H1 (cell line): ENCODE measurements around the gene ZNF414. TPM values are rescaled to one million over a fixed set of nuclear protein-coding genes. Genes with fewer than 3 reads are reported as not detected.

Source experiments
- CTCF ChIA-PET: fragments of 300-600 bp; sonication (Branson Sonifier 250); formaldehyde crosslinking; loops from one replicate; lab custom pipeline; 2021; ENCODE audit not compliant: partially characterized antibody; lab: Charles Lee
- POLR2A ChIA-PET: fragments of 300-600 bp; sonication (Branson Sonifier 250); formaldehyde crosslinking; loops from one replicate; lab custom pipeline; 2021; ENCODE audit warnings: inconsistent platforms; ENCODE audit not compliant: partially characterized antibody; lab: Charles Lee
- DNase-seq, 2 experiments: peaks; one replicate each; pipeline versions ENCODE4 v3.0.0 to v3.0.0-alpha.2; 2010 to 2022; ENCODE audit warnings: low spot score in 2 of 2, low read depth in 1 of 2, mixed read lengths in 1 of 2
- FAIRE-seq: peaks from 2 replicates; lab custom pipeline; 2011; peaks lifted over from hg19 to GRCh38; lab: Jason Lieb, UNC
- H2AFZ ChIP-seq: 2 replicates; pipeline ENCODE4 v1.8.1; 2012; ENCODE audit warnings: low read length, inconsistent platforms
- H2AK5ac ChIP-seq: 2 replicates; pipeline ENCODE4 v1.6.1; 2013; ENCODE audit warnings: low read depth, low read length
- H2BK120ac ChIP-seq: replicated peaks from 2 replicates; pipeline ENCODE3; 2013; ENCODE audit warnings: low read depth, low read length, inconsistent platforms
- H2BK12ac ChIP-seq: 2 replicates; pipeline ENCODE4 v1.6.1; 2013; ENCODE audit warnings: low read depth, low read length
- H2BK15ac ChIP-seq: 2 replicates; pipeline ENCODE4 v1.6.1; 2013; ENCODE audit warnings: low read length
- H2BK20ac ChIP-seq: 2 replicates; pipeline ENCODE4 v1.6.1; 2013; ENCODE audit warnings: low read length
- H2BK5ac ChIP-seq: 2 replicates; pipeline ENCODE4 v1.6.1; 2013; ENCODE audit warnings: low read depth, low read length
- H3K14ac ChIP-seq: 2 replicates; pipeline ENCODE4 v1.6.1; 2013; ENCODE audit warnings: inconsistent platforms; ENCODE audit not compliant: insufficient read length
- H3K18ac ChIP-seq: 2 replicates; pipeline ENCODE4 v1.6.1; 2013; ENCODE audit warnings: low read length; ENCODE audit errors: extremely low read depth
- H3K23ac ChIP-seq: 2 replicates; pipeline ENCODE4 v1.6.1; 2013; ENCODE audit warnings: inconsistent platforms; ENCODE audit not compliant: insufficient read length
- H3K23me2 ChIP-seq: 2 replicates; pipeline ENCODE4 v1.6.1; 2013; ENCODE audit warnings: low read depth, low read length
- H3K27ac ChIP-seq: 2 replicates; pipeline ENCODE4 v1.6.1; 2011; ENCODE audit warnings: low read depth, low read length, inconsistent platforms
- H3K27me3 ChIP-seq, 4 experiments: replicated peaks in 1 of 4; 1 replicate in 1 of 4; 2 replicates in 3 of 4; pipeline versions ENCODE4 v1.6.1 to v1.8.1; 2011 to 2013; ENCODE audit warnings: low read length in 3 of 4, mild to moderate bottlenecking in 3 of 4, inconsistent platforms in 2 of 4, mixed read lengths in 2 of 4, moderate library complexity in 1 of 4; ENCODE audit not compliant: control insufficient read depth in 3 of 4, insufficient read depth in 3 of 4; ENCODE audit errors: extremely low read depth in 1 of 4
- H3K36me3 ChIP-seq, 4 experiments: 2 replicates each; pipeline versions ENCODE4 v1.6.1 to v1.8.1; 2011 to 2013; ENCODE audit warnings: mild to moderate bottlenecking in 4 of 4, low read length in 3 of 4, moderate library complexity in 2 of 4, control low read depth in 1 of 4, inconsistent platforms in 1 of 4; ENCODE audit not compliant: insufficient read depth in 4 of 4, control insufficient read depth in 2 of 4
- H3K4ac ChIP-seq: replicated peaks from 2 replicates; pipeline ENCODE3; 2013; ENCODE audit warnings: low read length, low read depth, mixed read lengths, inconsistent platforms; ENCODE audit not compliant: insufficient read length
- H3K4me1 ChIP-seq, 4 experiments: replicated peaks in 1 of 4; 1 replicate in 1 of 4; 2 replicates in 3 of 4; pipeline versions ENCODE4 v1.6.1 to v1.8.1; 2011 to 2013; ENCODE audit warnings: low read length in 3 of 4, inconsistent platforms in 2 of 4, mixed read lengths in 1 of 4; ENCODE audit not compliant: insufficient read depth in 4 of 4, control insufficient read depth in 3 of 4
- H3K4me2 ChIP-seq, 2 experiments: 2 replicates each; pipeline versions ENCODE4 v1.6.1 to v1.8.1; 2011 to 2013; ENCODE audit warnings: low read depth in 2 of 2, low read length in 2 of 2, control low read depth in 1 of 2, inconsistent platforms in 1 of 2, mild to moderate bottlenecking in 1 of 2; ENCODE audit not compliant: insufficient read depth in 1 of 2
- H3K4me3 ChIP-seq, 4 experiments: fragments of 200-600, 300-600 bp in 1 of 4; sonication (generic), shearing (Covaris generic), sonication (Bioruptor Twin) in 1 of 4; 2 replicates each; pipeline versions ENCODE4 v1.5.1 to v1.8.1; 2011 to 2016; ENCODE audit warnings: low read length in 4 of 4, low read depth in 3 of 4, control low read depth in 2 of 4, inconsistent platforms in 2 of 4, mild to moderate bottlenecking in 2 of 4, mixed read lengths in 1 of 4, moderate library complexity in 1 of 4; ENCODE audit not compliant: insufficient read depth in 2 of 4; ENCODE audit errors: extremely low read depth in 1 of 4
- H3K56ac ChIP-seq: replicated peaks from 2 replicates; pipeline ENCODE3; 2013; ENCODE audit warnings: low read depth, mild to moderate bottlenecking, mixed read lengths, low read length, inconsistent platforms; ENCODE audit not compliant: insufficient read length
- H3K79me1 ChIP-seq: 2 replicates; pipeline ENCODE4 v1.6.1; 2013; ENCODE audit warnings: low read depth, low read length, control low read depth
- H3K79me2 ChIP-seq, 2 experiments: 2 replicates each; pipeline versions ENCODE4 v1.6.1 to v1.8.1; 2012 to 2013; ENCODE audit warnings: low read length in 2 of 2, mild to moderate bottlenecking in 2 of 2, inconsistent platforms in 1 of 2; ENCODE audit not compliant: insufficient read depth in 2 of 2, control insufficient read depth in 1 of 2
- H3K9ac ChIP-seq, 4 experiments: replicated peaks in 1 of 4; 1 replicate in 1 of 4; 2 replicates in 3 of 4; pipeline versions ENCODE4 v1.6.1 to v1.8.1; 2011 to 2013; ENCODE audit warnings: low read depth in 3 of 4, low read length in 3 of 4, control low read depth in 2 of 4, mild to moderate bottlenecking in 2 of 4, moderate library complexity in 2 of 4, inconsistent platforms in 1 of 4; ENCODE audit errors: extremely low read depth in 1 of 4
- H3K9me3 ChIP-seq, 2 experiments: 2 replicates each; pipeline versions ENCODE4 v1.6.1 to v1.8.1; 2012 to 2013; ENCODE audit warnings: mild to moderate bottlenecking in 2 of 2, moderate library complexity in 2 of 2, control low read depth in 1 of 2, inconsistent platforms in 1 of 2, low read depth in 1 of 2, low read length in 1 of 2, mixed read lengths in 1 of 2; ENCODE audit not compliant: insufficient read depth in 2 of 2
- H4K20me1 ChIP-seq, 2 experiments: replicated peaks in 1 of 2; 2 replicates each; pipeline versions ENCODE3 to v1.8.1; 2011 to 2013; ENCODE audit warnings: inconsistent platforms in 2 of 2, low read length in 2 of 2, mild to moderate bottlenecking in 1 of 2; ENCODE audit not compliant: insufficient read depth in 2 of 2, control insufficient read depth in 1 of 2
- H4K5ac ChIP-seq: 2 replicates; pipeline ENCODE4 v1.6.1; 2013; ENCODE audit warnings: low read length, low read depth, mixed read lengths, inconsistent platforms; ENCODE audit not compliant: insufficient read length
- H4K8ac ChIP-seq: 2 replicates; pipeline ENCODE4 v1.8.0; 2013; ENCODE audit warnings: mild to moderate bottlenecking, moderate library complexity, low read length, inconsistent platforms; ENCODE audit not compliant: insufficient read depth; ENCODE audit errors: extremely low read depth
- H4K91ac ChIP-seq: replicated peaks from 2 replicates; pipeline ENCODE3; 2013; ENCODE audit warnings: low read length, mixed read lengths, inconsistent platforms; ENCODE audit not compliant: insufficient read length
- ATF3 ChIP-seq: IDR thresholded peaks from 2 replicates; pipeline ENCODE4 v1.6.1; 2011; ENCODE audit warnings: low read depth, mild to moderate bottlenecking, low read length; ENCODE audit not compliant: insufficient read depth
- CBX5 ChIP-seq: fragments of 300-800, 300-1000 bp; sonication (generic); IDR thresholded peaks from 2 replicates; pipeline ENCODE4 v1.7.1; 2016; ENCODE audit warnings: antibody characterized with exemption, low read length, low read depth
- CEBPB ChIP-seq: IDR thresholded peaks from 2 replicates; pipeline ENCODE4 v1.6.1; 2012; ENCODE audit warnings: low read depth, low read length
- CREB1 ChIP-seq: IDR thresholded peaks from 2 replicates; pipeline ENCODE4 v1.6.1; 2012; ENCODE audit warnings: inconsistent platforms
- E2F6 ChIP-seq: IDR thresholded peaks from 2 replicates; pipeline ENCODE4 v1.6.1; 2012; ENCODE audit warnings: inconsistent platforms
- JUN ChIP-seq: IDR thresholded peaks from 2 replicates; pipeline ENCODE4 v1.6.1; 2011; ENCODE audit warnings: low read depth, mild to moderate bottlenecking, improper control_type of control experiment, low read length
- RFX5 ChIP-seq: IDR thresholded peaks from 2 replicates; pipeline ENCODE4 v1.6.1; 2011; ENCODE audit warnings: low read depth, low read length, improper control_type of control experiment, borderline replicate concordance
- RXRA ChIP-seq: IDR thresholded peaks from 2 replicates; pipeline ENCODE4 v1.6.1; 2011; ENCODE audit warnings: low read depth, mild to moderate bottlenecking, low read length, moderate library complexity; ENCODE audit not compliant: insufficient read depth
- SIRT6 ChIP-seq: IDR thresholded peaks from one replicate; pipeline ENCODE4 v1.7.1; 2012; ENCODE audit warnings: low read length, inconsistent platforms
- SP1 ChIP-seq: IDR thresholded peaks from 2 replicates; pipeline ENCODE4 v1.6.1; 2011; ENCODE audit warnings: low read depth, low read length
- SP2 ChIP-seq: IDR thresholded peaks from 2 replicates; pipeline ENCODE4 v1.6.1; 2012; ENCODE audit warnings: mild to moderate bottlenecking, low read length, inconsistent platforms
- WGBS, 2 experiments: shearing (Covaris generic) in 1 of 2; methylation state at CpG; one replicate each; pipeline versions ENCODE4 v1.1.6 to v1.1.7; 2013 to 2015; ENCODE audit warnings: low lambda C conversion rate in 2 of 2, mixed read lengths in 2 of 2, inconsistent platforms in 1 of 2, low coverage in 1 of 2, missing lambda C conversion rate in 1 of 2; ENCODE audit not compliant: insufficient replicate concordance in 2 of 2, insufficient coverage in 1 of 2, insufficient read length in 1 of 2; ENCODE audit errors: extremely low coverage in 1 of 2, missing lambda C conversion rate in 1 of 2; 5-methylcytosine and 5-hydroxymethylcytosine counted together
- polyA plus RNA-seq, 7 experiments: library from polyadenylated mRNA; depleted of rRNA in 3 of 7; stranded (reverse) in 5 of 7; unstranded in 2 of 7; fragments of >200 nt in 5 of 7; fragments of 200-250 nt in 2 of 7; gene quantifications; 1 replicate in 5 of 7; 2 replicates in 1 of 7; 4 replicates in 1 of 7; pipeline versions ENCODE4 v1.2.1 to v1.2.3, GENCODE V29; 2011 to 2013; ENCODE audit warnings: missing spikeins in 2 of 7, mixed read lengths in 2 of 7
- total RNA-seq: library from RNA; stranded (reverse); fragmentation: NEBNext Ultra II Directional; extraction: Animal tissue kit (Norgen Biotek cat#: 25700); gene quantifications from 2 replicates; pipeline ENCODE4 v1.2.1, GENCODE V29; 2021

The ZNF414 gene
- total and polyA plus RNA-seq, 2 of the 8 experiments (the other 6 are each of a cell fraction or from before 2014, with no cell fraction given) = 9.7 to 26.8 TPM

GRCh38 chr19:8539621-8540149 lies 25.7 kb upstream of the ZNF414 start:
- H2BK120ac ChIP-seq = no peak overlapping the region
- DNase-seq = no peak
- 0 out of 2 replicates have a peak overlapping the region, but pooled peaks have one; percentile 14 for H4K8ac ChIP-seq
- no peak overlapping the region for H3K14ac ChIP-seq
- H3K79me1 ChIP-seq = no peaks in the 10 kb centered on the region
- H2AK5ac ChIP-seq = 0 out of 2 replicates have a peak overlapping the region, but pooled peaks have one; percentile 65
- H3K9ac ChIP-seq = no peak overlapping the region
- FAIRE-seq = no peak
- no peak overlapping the region for H3K4me3 ChIP-seq
- H3K36me3 ChIP-seq = 0 out of 8 replicates have a peak, but pooled peaks cover 0 to 3% (median 0%) of the 10 kb centered on the region in 4 experiments
- H4K20me1 ChIP-seq = peaks cover 0 to 2% of the 10 kb centered on the region in 2 experiments
- H4K91ac ChIP-seq = no peak overlapping the region
- no peak overlapping the region for H4K5ac ChIP-seq
- H2BK12ac ChIP-seq = no peak overlapping the region
- no peak for TF ChIP-seq CBX5
- TF ChIP-seq RXRA = no peak
- no peak for TF ChIP-seq CEBPB
- no peak for TF ChIP-seq SP1
- no peak for TF ChIP-seq E2F6
- TF ChIP-seq ATF3 = no peak
- no peak for TF ChIP-seq CREB1
- no peak for TF ChIP-seq RFX5
- TF ChIP-seq SP2 = no peak
- TF ChIP-seq JUN = no peak
- no peak for TF ChIP-seq SIRT6
- H3K27me3 ChIP-seq = no peaks in the 10 kb centered on the region
- H3K23me2 ChIP-seq = no peaks in the 10 kb centered on the region
- no peak overlapping the region for H2AFZ ChIP-seq
- ChIA-PET CTCF (interaction anchor here (0.7 to 1.5 kb wide), 2 partner anchors 41 to 102 kb away, joined by 4 read pairs; no protein-coding TSS in a partner anchor), POLR2A (interaction anchor here (0.8 kb wide), 2 partner anchors 13 to 53 kb away, joined by 3 read pairs; no protein-coding TSS in a partner anchor)
- H3K23ac ChIP-seq = no peak overlapping the region
- H2BK15ac ChIP-seq = no peak overlapping the region
- H3K4me1 ChIP-seq = 0 out of 7 replicates have a peak, but pooled peaks cover 0 to 3% (median 0%) of the 10 kb centered on the region in 4 experiments
- no peak overlapping the region for H3K18ac ChIP-seq
- H3K56ac ChIP-seq = no peak overlapping the region
- no peak overlapping the region for H3K4ac ChIP-seq
- 94% methylated on average over 12 of the region's 12 CpGs; no CpG with 5 or more reads in 1 of the 2 experiments for WGBS, 2 experiments
- no peaks in the 10 kb centered on the region for H3K9me3 ChIP-seq
- no peaks in the 10 kb centered on the region for H3K79me2 ChIP-seq
- H3K27ac ChIP-seq = no peak overlapping the region
- H2BK5ac ChIP-seq = no peak overlapping the region
- H3K4me2 ChIP-seq = no peak overlapping the region
- no peak overlapping the region for H2BK20ac ChIP-seq
